Measurements from ENCODE around the gene PLXNC1.
A peak's percentile ranks its signal among the peaks of the same experiment; 100 is the strongest.

PLXNC1 gene

DNA sequence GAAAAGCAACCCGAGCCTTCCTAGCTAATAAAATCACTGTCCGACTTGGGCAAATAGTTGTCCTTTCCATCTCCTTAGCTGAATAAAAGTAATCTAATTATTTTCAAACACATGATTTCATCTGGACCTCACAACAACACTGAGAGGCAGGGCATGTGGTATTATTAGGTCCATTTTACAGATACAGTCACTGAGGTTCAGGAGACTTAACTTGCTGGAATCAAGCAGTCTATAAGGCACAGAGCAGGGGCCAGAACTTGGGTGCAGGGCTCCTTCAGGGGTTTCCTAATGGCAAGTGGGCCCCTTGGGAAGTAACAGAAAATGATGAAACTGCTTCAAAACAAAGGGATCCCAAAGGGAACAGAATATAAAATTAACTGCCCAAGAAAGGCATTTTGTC, 15.5 kb downstream of the PLXNC1 start:
- Mint-ChIP-seq H3K9me3 (ENCODE audit: low read depth) (no peaks in the 10 kb centered on the region), H3K4me1 (ENCODE audit: low read depth) (peaks cover 22% of the 10 kb centered on the region), H3K4me3 (no peak overlapping the region), H3K27ac (no peak overlapping the region), H3K36me3 (peaks cover 10% of the 10 kb centered on the region), H3K27me3 (no peaks in the 10 kb centered on the region)

DNA sequence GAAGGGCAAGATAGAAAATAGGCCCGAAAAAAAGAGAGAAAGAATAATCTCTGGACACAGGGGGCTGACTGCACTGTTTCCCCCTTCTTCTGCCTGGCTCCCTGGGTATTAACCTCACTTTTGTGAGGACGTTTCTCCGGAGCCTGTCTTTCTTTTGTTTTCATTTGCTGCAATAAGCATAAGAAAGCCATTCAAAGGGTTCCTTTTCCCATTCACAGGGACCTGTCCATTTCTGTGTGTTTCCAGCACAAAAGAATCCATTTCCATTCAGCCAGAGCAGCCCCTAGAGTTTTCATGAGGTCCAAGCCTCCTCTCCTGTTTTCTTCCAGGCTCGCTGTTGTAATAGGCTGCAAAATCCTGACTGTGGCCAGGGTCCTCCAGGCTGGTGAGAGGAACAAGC, 16.8 kb downstream of the PLXNC1 start:
- H3K4me3 Mint-ChIP-seq: no peak overlapping the region
- peaks cover 35% of the 10 kb centered on the region for H3K4me1 Mint-ChIP-seq (ENCODE audit: low read depth)
- no peaks in the 10 kb centered on the region for H3K27me3 Mint-ChIP-seq
- H3K27ac Mint-ChIP-seq: no peak overlapping the region
- H3K36me3 Mint-ChIP-seq: peaks cover 10% of the 10 kb centered on the region
- H3K9me3 Mint-ChIP-seq (ENCODE audit: low read depth): no peaks in the 10 kb centered on the region

DNA sequence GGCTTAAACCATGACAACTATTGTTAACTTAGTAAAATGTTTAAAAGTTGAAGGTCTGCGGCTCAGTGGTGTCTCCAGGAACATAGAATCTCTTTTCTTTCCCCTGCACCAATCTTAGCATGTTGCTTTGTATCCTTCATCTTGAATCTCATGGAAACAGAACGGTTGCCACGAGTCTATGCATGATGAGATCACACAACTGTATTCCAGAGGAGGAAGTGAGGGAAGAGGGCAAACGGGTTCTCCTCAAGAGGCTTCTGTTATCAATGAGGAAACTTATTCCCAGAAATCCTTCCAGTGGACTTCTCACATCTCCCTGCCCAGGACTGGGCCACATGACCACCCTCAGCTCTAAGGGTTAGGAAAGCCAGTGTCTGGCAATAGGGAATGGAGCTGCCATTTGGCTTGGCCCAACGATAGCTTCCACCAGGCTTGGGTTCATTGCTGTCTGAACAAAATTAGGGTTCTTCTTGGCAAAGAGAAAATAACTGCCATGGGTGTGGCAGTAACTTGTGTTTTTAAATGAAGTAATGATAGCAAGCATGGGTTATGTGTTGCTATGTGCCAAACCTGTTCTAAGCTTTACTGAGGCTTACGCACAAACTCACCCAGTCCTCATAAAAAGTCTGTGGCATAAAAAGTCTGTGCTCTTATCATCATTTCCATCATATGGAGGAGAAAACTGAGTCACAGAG, 17.4 kb downstream of the PLXNC1 start:
- Mint-ChIP-seq H3K27ac (no peak overlapping the region), H3K27me3 (no peaks in the 10 kb centered on the region), H3K36me3 (peaks cover 10% of the 10 kb centered on the region), H3K4me3 (no peak overlapping the region), H3K4me1 (ENCODE audit: low read depth) (peaks cover 42% of the 10 kb centered on the region), H3K9me3 (ENCODE audit: low read depth) (no peaks in the 10 kb centered on the region)

DNA sequence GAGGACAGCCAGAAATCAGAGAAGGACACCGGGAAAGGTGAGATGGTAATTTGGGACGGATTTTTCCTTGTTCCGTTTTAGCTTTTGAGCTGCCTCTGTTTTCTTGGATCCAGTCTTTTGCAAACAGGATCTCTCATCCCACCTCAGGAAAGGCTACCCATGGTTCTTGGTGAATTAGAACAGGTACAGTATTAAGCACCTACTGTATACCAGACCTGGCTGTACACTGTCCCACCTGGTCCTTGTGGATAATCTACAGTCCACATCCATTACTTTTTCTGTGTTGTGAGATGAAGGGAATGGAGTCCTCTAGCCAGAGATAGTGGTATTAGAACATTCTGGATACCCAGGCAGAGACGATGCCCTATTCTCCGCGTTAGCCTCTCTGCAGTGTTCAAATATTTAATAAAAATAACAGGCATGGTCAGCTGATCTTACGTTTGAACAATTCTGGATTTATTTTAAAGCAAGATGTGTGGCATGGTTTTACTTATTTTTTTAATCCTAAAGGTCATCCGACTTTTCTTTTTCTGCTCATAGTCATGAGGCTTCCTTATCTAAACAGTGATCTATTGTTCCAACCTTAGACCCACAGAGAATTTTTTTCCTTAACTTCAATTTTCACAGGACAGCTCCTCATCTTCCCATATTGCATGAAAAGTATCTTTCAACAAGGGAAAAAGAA, 18.8 kb downstream of the PLXNC1 start:
- peaks cover 8% of the 10 kb centered on the region for H3K36me3 Mint-ChIP-seq
- peaks cover 52% of the 10 kb centered on the region for H3K4me1 Mint-ChIP-seq (ENCODE audit: low read depth)
- no peaks in the 10 kb centered on the region for H3K27me3 Mint-ChIP-seq
- no peak overlapping the region for H3K4me3 Mint-ChIP-seq
- no peaks in the 10 kb centered on the region for H3K9me3 Mint-ChIP-seq (ENCODE audit: low read depth)
- H3K27ac Mint-ChIP-seq: no peak overlapping the region

DNA sequence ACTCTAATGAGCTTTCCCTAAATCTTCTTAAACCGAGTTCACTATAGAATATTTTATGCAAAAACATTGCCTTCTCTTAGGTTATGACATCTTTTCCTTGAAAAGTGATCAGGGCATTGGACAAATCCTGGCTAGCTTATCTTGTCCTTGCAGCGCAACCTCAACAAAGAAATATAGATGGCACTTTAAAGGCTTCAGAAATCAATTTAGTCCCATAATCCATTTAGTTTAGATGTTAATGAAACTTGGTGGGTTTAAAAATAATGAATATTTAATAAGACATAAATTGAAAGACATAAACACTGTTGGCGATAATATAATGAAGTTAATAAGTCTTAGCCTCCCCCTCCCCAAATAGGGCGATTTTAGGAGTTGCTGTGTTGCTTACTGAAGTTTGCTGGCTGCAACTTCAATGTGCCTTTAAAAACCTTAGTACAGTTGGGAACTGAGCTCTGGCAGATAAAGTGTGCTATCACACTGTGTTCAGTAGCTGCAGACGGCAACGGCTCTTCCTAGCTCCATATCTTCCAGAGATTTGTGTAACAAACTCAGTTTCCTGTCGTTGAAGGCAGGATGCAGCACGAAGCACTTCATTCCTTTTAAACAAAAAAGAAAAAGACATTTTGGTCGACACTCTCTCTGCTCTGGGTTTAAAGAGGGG, 19.5 kb downstream of the PLXNC1 start:
- no peaks in the 10 kb centered on the region for H3K9me3 Mint-ChIP-seq (ENCODE audit: low read depth)
- H3K27me3 Mint-ChIP-seq: no peaks in the 10 kb centered on the region
- H3K4me3 Mint-ChIP-seq: no peak overlapping the region
- H3K27ac Mint-ChIP-seq: no peak overlapping the region
- H3K4me1 Mint-ChIP-seq (ENCODE audit: low read depth): peaks cover 56% of the 10 kb centered on the region
- H3K36me3 Mint-ChIP-seq: peaks cover 4% of the 10 kb centered on the region

DNA sequence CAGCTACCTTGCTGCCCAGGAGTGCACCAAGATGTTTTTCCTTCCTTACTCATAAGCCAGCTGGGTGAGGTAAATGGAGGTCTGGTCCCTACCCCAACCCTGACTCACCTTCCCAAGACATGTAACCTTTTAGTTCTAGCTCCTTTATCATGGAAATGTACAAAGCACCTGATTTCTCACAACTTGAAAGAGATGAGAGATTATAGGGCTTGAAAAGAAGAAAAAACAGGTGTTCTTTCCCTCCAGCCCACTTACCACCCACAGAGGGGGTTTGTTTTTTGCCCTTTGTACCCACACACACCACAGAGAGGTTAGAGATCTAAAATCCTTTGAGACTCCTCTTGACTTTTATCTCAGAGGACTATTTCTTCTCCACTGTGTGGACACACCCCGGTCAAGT, 21.1 kb downstream of the PLXNC1 start:
- peak overlapping the region; percentile 19 for H3K27ac Mint-ChIP-seq
- peaks cover 72% of the 10 kb centered on the region for H3K4me1 Mint-ChIP-seq (ENCODE audit: low read depth)
- no peaks in the 10 kb centered on the region for H3K27me3 Mint-ChIP-seq
- H3K9me3 Mint-ChIP-seq (ENCODE audit: low read depth): no peaks in the 10 kb centered on the region
- H3K36me3 Mint-ChIP-seq: peaks cover 4% of the 10 kb centered on the region
- peak overlapping the region; percentile 57 for H3K4me3 Mint-ChIP-seq

DNA sequence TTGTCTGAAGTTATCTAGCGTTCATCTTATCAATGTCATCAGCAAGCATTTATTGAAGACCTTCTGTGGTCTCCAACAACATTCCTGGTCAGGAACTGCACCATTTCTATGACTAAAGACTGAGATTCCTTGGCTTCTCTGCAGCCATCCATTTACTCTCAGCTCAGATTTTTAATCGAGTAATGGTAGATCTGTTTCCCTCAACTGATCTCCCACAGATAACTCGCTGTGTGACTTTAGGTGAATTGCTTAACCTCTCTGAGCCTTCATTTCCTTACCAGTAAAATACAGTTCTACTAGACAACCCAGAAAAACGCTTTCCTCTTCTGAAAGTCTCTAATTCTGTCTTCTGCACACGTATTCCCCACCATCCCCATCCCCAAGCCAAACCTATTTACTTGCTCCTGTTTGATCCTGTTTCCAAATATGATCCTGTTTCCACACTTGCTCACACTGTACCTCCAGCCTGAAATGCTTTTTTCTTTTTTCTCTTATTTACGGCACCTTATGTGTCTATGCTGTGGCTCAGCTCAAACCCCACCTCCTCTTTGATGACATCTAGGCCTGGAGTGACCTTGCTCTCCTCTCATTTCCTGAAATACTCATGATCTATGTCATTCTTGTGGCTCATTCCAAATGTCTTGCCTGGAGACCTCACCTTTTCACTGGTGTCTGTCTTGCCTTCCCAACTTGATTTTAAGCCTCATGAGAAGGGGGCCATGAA, 21.8 kb downstream of the PLXNC1 start:
- H3K4me1 Mint-ChIP-seq (ENCODE audit: low read depth): peaks cover 74% of the 10 kb centered on the region
- no peaks in the 10 kb centered on the region for H3K9me3 Mint-ChIP-seq (ENCODE audit: low read depth)
- no peaks in the 10 kb centered on the region for H3K27me3 Mint-ChIP-seq
- peak overlapping the region; percentile 59 for H3K27ac Mint-ChIP-seq
- peaks cover 3% of the 10 kb centered on the region for H3K36me3 Mint-ChIP-seq
- peak overlapping the region; percentile 24 for H3K4me3 Mint-ChIP-seq

DNA sequence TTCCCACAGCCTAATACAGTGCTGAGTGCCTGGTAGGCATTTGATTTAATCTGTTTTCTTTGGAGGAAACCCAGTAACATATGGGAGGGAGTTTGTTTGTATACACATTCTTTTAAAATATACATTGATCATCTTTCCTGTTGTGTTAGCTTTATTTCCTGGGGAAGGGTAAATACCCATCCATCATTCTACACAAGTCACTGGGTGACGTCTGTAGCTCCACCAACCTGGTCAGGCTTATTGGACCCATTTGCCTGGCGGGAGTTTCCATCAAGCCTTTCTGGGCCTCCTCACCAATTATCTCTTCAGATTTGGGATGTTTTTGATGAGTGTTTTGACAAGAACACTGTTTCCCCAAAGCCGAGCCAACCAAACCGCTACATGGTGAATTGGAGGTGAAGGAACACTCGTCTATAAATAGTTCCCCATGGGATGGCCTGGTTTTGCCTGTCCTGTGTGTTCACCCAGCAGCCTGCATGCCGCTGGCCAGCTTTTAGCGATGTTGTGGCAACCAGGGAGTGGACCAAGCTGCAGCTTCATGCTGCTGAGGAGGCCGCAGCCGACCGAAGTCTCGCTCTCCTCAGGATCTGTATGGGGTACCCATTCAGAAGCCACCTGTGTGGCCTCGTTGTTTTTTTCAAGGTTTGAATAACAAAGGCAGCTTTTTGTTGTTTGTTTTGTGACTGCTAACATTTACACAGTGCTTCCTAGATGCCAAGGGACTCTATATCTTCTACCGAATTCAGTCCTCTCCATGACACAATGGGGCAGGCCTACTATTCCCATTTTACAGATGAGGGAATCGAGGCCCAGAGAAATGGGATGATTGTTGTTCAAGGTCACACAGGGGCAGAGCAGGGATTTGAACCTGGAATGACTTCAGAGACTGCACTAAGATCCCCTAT, 22.6 kb downstream of the PLXNC1 start:
- no peak overlapping the region for H3K27ac Mint-ChIP-seq

DNA sequence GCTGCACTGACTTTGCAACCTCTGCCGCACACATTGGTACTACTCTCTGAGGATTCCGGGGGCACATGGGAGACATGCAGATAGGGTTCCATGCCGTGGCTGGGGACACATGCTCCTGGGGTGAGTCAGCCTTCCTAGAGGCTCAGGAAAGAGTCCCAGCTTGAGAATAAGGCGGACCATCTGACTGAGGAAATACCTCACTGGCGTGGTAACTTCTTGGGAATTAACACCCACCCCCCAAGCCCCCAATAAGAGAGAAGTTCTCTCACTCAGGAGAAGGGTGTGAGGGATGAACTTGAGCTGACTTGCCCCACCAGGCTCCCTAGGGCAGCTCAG, 23.2 kb downstream of the PLXNC1 start:
- Mint-ChIP-seq H3K4me3 (peak overlapping the region; percentile 27), H3K9me3 (ENCODE audit: low read depth) (no peaks in the 10 kb centered on the region), H3K27me3 (no peaks in the 10 kb centered on the region), H3K27ac (no peak overlapping the region), H3K4me1 (ENCODE audit: low read depth) (peaks cover 79% of the 10 kb centered on the region), H3K36me3 (peaks cover 3% of the 10 kb centered on the region)

More for the DNA sequence above, 22.6 kb downstream of the PLXNC1 start:
- Mint-ChIP-seq H3K4me1 (ENCODE audit: low read depth) (peaks cover 79% of the 10 kb centered on the region), H3K4me3 (peak overlapping the region; percentile 27), H3K27me3 (no peaks in the 10 kb centered on the region), H3K9me3 (ENCODE audit: low read depth) (no peaks in the 10 kb centered on the region), H3K36me3 (peaks cover 3% of the 10 kb centered on the region)

DNA sequence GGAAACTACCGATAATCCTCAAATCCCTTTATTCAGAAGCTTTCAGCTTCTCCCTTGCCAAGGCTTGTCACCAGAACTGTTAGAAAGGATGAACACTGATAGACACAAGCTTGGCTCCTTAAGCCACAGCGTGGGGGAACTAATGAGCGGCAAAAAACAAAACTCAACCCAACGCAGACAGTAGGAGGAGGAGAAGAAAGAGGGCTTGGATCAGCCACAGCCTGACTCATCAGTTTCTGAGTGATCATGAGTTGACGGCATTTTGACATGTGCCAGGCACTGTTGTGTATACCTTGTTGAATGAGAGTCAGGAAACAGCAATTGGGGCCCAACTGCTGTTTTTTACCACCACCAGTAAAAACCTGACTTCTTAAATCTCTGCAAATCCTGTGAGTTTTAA, 23.7 kb downstream of the PLXNC1 start:
- Mint-ChIP-seq H3K4me3 (no peak overlapping the region), H3K9me3 (ENCODE audit: low read depth) (no peaks in the 10 kb centered on the region), H3K36me3 (peaks cover 3% of the 10 kb centered on the region)

DNA sequence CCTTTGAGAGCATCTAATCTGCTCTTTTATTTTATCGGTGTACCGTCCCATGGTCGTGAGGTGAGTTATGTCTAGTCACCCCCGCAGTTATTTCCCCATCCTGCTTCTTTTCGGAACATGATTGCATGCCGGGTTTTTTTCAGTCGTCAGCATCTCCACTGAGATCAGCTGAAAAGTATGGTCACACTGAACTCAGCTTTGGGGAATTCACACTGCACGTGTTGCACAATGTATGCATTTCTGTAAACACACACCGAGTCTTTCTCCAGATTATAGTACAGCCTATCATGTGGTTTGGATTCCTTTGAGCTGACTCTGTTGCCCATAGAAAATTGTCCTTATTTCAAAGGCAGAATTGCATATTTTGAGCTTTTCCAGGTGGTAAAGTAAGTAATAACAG, 24.6 kb downstream of the PLXNC1 start:
- Mint-ChIP-seq H3K27me3 (no peaks in the 10 kb centered on the region), H3K27ac (no peak overlapping the region), H3K4me3 (no peak overlapping the region), H3K4me1 (ENCODE audit: low read depth) (peaks cover 78% of the 10 kb centered on the region), H3K36me3 (peaks cover 6% of the 10 kb centered on the region), H3K9me3 (ENCODE audit: low read depth) (peaks cover under 1% of the 10 kb centered on the region)

More for the DNA sequence above, 23.7 kb downstream of the PLXNC1 start:
- no peaks in the 10 kb centered on the region for H3K27me3 Mint-ChIP-seq
- no peak overlapping the region for H3K27ac Mint-ChIP-seq
- H3K4me1 Mint-ChIP-seq (ENCODE audit: low read depth): peaks cover 78% of the 10 kb centered on the region

DNA sequence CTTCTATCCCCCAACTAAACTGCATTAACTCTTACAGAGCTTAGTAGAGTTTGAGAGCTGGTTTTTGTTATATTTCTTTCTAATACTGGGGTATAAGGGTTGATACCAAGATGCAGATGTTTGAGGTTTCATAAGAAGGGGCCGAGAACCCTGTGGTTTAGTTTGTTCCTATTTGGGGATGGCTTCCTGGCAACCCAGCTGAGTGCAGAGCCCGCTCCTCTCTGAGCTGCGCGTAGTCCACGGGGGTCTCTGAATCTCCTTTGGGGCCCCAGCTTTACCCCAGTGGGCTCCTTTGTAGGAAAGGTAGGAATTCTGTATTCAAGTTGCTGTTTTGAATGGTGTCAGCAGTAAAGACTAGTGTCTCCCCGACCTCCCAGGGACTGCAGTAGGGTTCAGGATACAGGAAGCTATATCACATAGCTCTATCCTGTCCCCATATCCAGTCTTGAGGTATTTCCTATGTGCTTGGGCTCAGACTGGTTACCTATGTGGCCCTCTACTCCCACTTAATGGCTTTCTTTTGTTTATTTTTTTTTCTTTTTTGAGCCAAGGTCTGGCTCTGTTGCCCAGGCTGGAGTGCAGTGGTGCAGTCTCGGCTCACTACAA, 25.4 kb downstream of the PLXNC1 start:
- no peaks in the 10 kb centered on the region for H3K27me3 Mint-ChIP-seq
- H3K9me3 Mint-ChIP-seq (ENCODE audit: low read depth): peaks cover 4% of the 10 kb centered on the region
- H3K4me3 Mint-ChIP-seq: no peak overlapping the region
- H3K27ac Mint-ChIP-seq: no peak overlapping the region
- H3K36me3 Mint-ChIP-seq: peaks cover 11% of the 10 kb centered on the region
- H3K4me1 Mint-ChIP-seq (ENCODE audit: low read depth): peaks cover 70% of the 10 kb centered on the region

DNA sequence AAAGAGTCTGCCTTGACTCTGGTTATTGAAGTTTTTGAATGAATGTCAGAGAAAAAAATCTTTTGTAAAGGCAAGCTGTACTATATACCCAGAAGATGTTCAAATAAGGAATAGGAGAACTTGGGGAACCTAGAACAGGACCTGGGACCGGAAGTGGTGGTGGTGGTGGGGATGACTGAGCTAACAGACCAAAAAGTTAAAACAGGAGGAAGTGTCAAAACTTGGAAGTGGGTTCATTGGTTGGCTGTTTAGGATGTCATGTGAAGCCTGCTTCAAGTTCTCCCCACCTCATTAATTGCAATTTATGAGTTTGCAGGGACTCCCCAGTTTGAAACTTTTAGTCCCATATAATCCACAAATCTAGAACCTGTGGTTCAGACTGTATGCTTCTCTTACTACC, 26.2 kb downstream of the PLXNC1 start:
- Mint-ChIP-seq H3K4me1 (ENCODE audit: low read depth) (peaks cover 62% of the 10 kb centered on the region), H3K27me3 (no peaks in the 10 kb centered on the region), H3K27ac (no peak overlapping the region), H3K36me3 (peaks cover 11% of the 10 kb centered on the region), H3K9me3 (ENCODE audit: low read depth) (peaks cover 4% of the 10 kb centered on the region), H3K4me3 (peak overlapping the region; percentile 53)

Measured in activated naive CD8-positive, alpha-beta T cell (primary cell).